GM23338 (cell line): ENCODE results near the gene MSANTD1. TPM values are rescaled to one million over a fixed set of nuclear protein-coding genes. Genes with fewer than 3 reads are reported as not detected.

Source experiments
- ATAC-seq: fragments of 200-7000 bp; cut with Tn5 transposase; 3 replicates; pipeline ENCODE4 v1.9.1; 2020
- DNase-seq: peaks from one replicate; pipeline ENCODE4 v3.0.0-alpha.2; 2015; ENCODE audit warnings: low spot score
- H2AFZ ChIP-seq: fragments of 200-600 bp; sonication (generic); 2 replicates; pipeline ENCODE4 v1.8.0; 2016; ENCODE audit warnings: antibody characterized with exemption, mild to moderate bottlenecking, moderate library complexity
- H3F3A ChIP-seq: fragments of 200-600 bp; sonication (generic); replicated peaks from 2 replicates; pipeline ENCODE4 v1.8.0; 2017; ENCODE audit warnings: antibody characterized with exemption, mixed run types, low read depth
- H3K27ac ChIP-seq: fragments of 200-600 bp; sonication (generic); 2 replicates; pipeline ENCODE4 v1.6.1; 2016; ENCODE audit warnings: low read depth
- H3K27me3 ChIP-seq: fragments of 200-600 bp; sonication (generic); 2 replicates; pipeline ENCODE4 v1.8.0; 2016; ENCODE audit warnings: mild to moderate bottlenecking, mixed run types, moderate library complexity; ENCODE audit not compliant: insufficient read depth
- H3K36me3 ChIP-seq: fragments of 200-600 bp; sonication (generic); 2 replicates; pipeline ENCODE4 v1.8.0; 2016; ENCODE audit warnings: mild to moderate bottlenecking; ENCODE audit not compliant: insufficient read depth
- H3K4me1 ChIP-seq: fragments of 200-600 bp; sonication (generic); 2 replicates; pipeline ENCODE4 v1.8.0; 2016; ENCODE audit warnings: mild to moderate bottlenecking, moderate library complexity; ENCODE audit not compliant: insufficient read depth
- H3K4me2 ChIP-seq: fragments of 200-600 bp; sonication (generic); 2 replicates; pipeline ENCODE4 v1.7.1; 2017; ENCODE audit warnings: mixed run types
- H3K4me3 ChIP-seq: fragments of 200-600 bp; sonication (generic); 2 replicates; pipeline ENCODE4 v1.6.1; 2016; ENCODE audit warnings: mixed run types
- H3K79me2 ChIP-seq: fragments of 200-600 bp; sonication (generic); replicated peaks from 2 replicates; pipeline ENCODE4 v1.8.0; 2017; ENCODE audit warnings: mild to moderate bottlenecking; ENCODE audit not compliant: insufficient read depth
- H3K9me2 ChIP-seq: fragments of 200-600 bp; sonication (generic); 2 replicates; pipeline ENCODE4 v1.8.0; 2017; ENCODE audit not compliant: insufficient read depth
- H4K20me1 ChIP-seq: fragments of 200-600 bp; sonication (generic); replicated peaks from 2 replicates; pipeline ENCODE4 v1.8.0; 2017; ENCODE audit warnings: mild to moderate bottlenecking; ENCODE audit not compliant: insufficient read depth
- H3K27ac Mint-ChIP-seq: 2 replicates; pipeline ENCODE4 v1.8.0; 2020; ENCODE audit warnings: inconsistent platforms, mild to moderate bottlenecking, moderate library complexity, mixed read lengths
- H3K27me3 Mint-ChIP-seq: 3 replicates; pipeline ENCODE4 v1.8.0; 2022; ENCODE audit warnings: low read depth, mild to moderate bottlenecking, moderate library complexity, mixed read lengths, inconsistent platforms; ENCODE audit not compliant: insufficient read depth, poor library complexity
- H3K36me3 Mint-ChIP-seq: 3 replicates; pipeline ENCODE4 v1.8.0; 2021; ENCODE audit warnings: low read depth, mild to moderate bottlenecking, inconsistent platforms, moderate library complexity, mixed read lengths
- H3K4me1 Mint-ChIP-seq: 3 replicates; pipeline ENCODE4 v1.8.0; 2020; ENCODE audit warnings: mild to moderate bottlenecking, inconsistent platforms, mixed read lengths
- H3K4me3 Mint-ChIP-seq: 3 replicates; pipeline ENCODE4 v1.8.0; 2021; ENCODE audit warnings: moderate library complexity, mild to moderate bottlenecking, inconsistent platforms, mixed read lengths
- H3K9me3 Mint-ChIP-seq: 3 replicates; pipeline ENCODE4 v1.8.0; 2020; ENCODE audit warnings: moderate library complexity, mild to moderate bottlenecking, inconsistent platforms, mixed read lengths
- CTCF ChIP-seq, 2 experiments: fragments of 200-600 bp in 1 of 2; sonication (generic) in 1 of 2; conservative IDR thresholded peaks; 2 replicates each; pipeline versions ENCODE4 v1.5.1 to v1.6.1; 2016 to 2017; ENCODE audit warnings: antibody characterized with exemption in 2 of 2, low read depth in 2 of 2, mild to moderate bottlenecking in 2 of 2, moderate library complexity in 1 of 2
- REST ChIP-seq: IDR thresholded peaks from one replicate; pipeline ENCODE4 v1.6.1; 2018; ENCODE audit warnings: antibody characterized with exemption; ENCODE audit not compliant: unreplicated experiment
- STAT1 ChIP-seq: IDR thresholded peaks from one replicate; pipeline ENCODE4 v1.6.1; 2016; ENCODE audit warnings: antibody characterized with exemption; ENCODE audit not compliant: unreplicated experiment
- ZNF331 ChIP-seq: fragments of 250-450 bp; sonication (Bioruptor Pico); IDR thresholded peaks from 2 replicates; pipeline ENCODE4 v1.5.0; 2020; ENCODE audit warnings: low read depth, mild to moderate bottlenecking, moderate library complexity
- ZNF462 ChIP-seq: fragments of 250-450 bp; sonication (Bioruptor Pico); IDR thresholded peaks from 2 replicates; pipeline ENCODE4 v1.5.0; 2020; ENCODE audit warnings: mild to moderate bottlenecking, moderate library complexity
- polyA plus RNA-seq: library from polyadenylated mRNA; unstranded; fragments of >200 nt; fragmentation: Nextera tagmentation; extraction: Ambion mirVana; gene quantifications from 2 replicates; pipeline ENCODE4 v1.2.1, GENCODE V29; 2016
- total RNA-seq: library from RNA; depleted of rRNA; stranded (reverse); fragments of >200 nt; shearing (Covaris generic); gene quantifications from 2 replicates; pipeline ENCODE4 v1.2.3, GENCODE V29; 2014

Gene MSANTD1
- total and polyA plus RNA-seq, 2 experiments from 2014 or later, result 0.29 to 1.0 TPM

GRCh38 chr4:3287972-3288570, 39.1 kb downstream of the MSANTD1 start (continued):
- TF ChIP-seq REST, result no peak

GRCh38 chr4:3288571-3289094, 39.7 kb downstream of the MSANTD1 start:
- H3K79me2 ChIP-seq, result no peaks in the 10 kb centered on the region
- no peak overlapping the region for H2AFZ ChIP-seq
- H3K36me3 ChIP-seq, result no peaks in the 10 kb centered on the region
- no peak overlapping the region for H3K4me3 ChIP-seq
- Mint-ChIP-seq H3K36me3 (no peaks in the 10 kb centered on the region; the same call in 2 of the 3 replicates), H3K4me1 (peaks cover 9% of the 10 kb centered on the region), H3K27me3 (peaks cover 26% of the 10 kb centered on the region), H3K27ac (no peak overlapping the region), H3K9me3 (no peaks in the 10 kb centered on the region), H3K4me3 (no peak overlapping the region)
- TF ChIP-seq REST, result no peak
- no peak for TF ChIP-seq ZNF462
- TF ChIP-seq CTCF (conservative IDR thresholded peaks at IDR 0.05; ENCODE audit: low read depth in 2 of 2), result no peak
- TF ChIP-seq ZNF331 (CRISPR knock-in tag), result no peak
- TF ChIP-seq STAT1, result no peak
- no peaks in the 10 kb centered on the region for H4K20me1 ChIP-seq
- no peak for DNase-seq
- ATAC-seq, result no peak
- H3K4me1 ChIP-seq, result no peaks in the 10 kb centered on the region; the same call in 1 of the 2 replicates
- H3F3A ChIP-seq, result peaks cover 5% of the 10 kb centered on the region; the same call in 1 of the 2 replicates
- no peak overlapping the region for H3K27ac ChIP-seq
- H3K9me2 ChIP-seq, result no peaks in the 10 kb centered on the region
- no peak overlapping the region for H3K4me2 ChIP-seq
- peaks cover 15% of the 10 kb centered on the region for H3K27me3 ChIP-seq
